ENCODE data around the gene PLEKHM3. TPM values are rescaled to one million over a fixed set of nuclear protein-coding genes. Genes with fewer than 3 reads are reported as not detected.

PLEKHM3 gene
- total RNA-seq, 4 donors from 2014 or later, result 19.1 to 26.5 (median 24.0) TPM

GRCh38 chr2:207819021-207819797, 206.1 kb downstream of the PLEKHM3 start:
- 17 to 52% methylated on average over 4 to 10 of the region's 10 CpGs for WGBS, 2 donors (ENCODE audit: low coverage in 1 of 2)
- intact Hi-C loops (cut with DNase I; ENCODE audit: low total_unique reads), result no loop called here
- TF ChIP-seq EP300 (IDR thresholded peaks at IDR 0.05; ENCODE audit: low read depth) (no peak), POLR2AphosphoS5 (IDR thresholded peaks at IDR 0.05) (no peak), POLR2A (IDR thresholded peaks at IDR 0.05) (no peak), CTCF (IDR thresholded peaks at IDR 0.05) (no peak)
- Histone ChIP-seq H3K9me3 (no peaks in the 10 kb centered on the region), H3K4me3 (no peak overlapping the region), H3K27me3 (no peaks in the 10 kb centered on the region), H3K36me3 (no peaks in the 10 kb centered on the region), H3K4me1 (peaks cover 5 to 44% (median 23%) of the 10 kb centered on the region in 4 donors), H3K27ac (peak overlapping the region; percentile 85 to 91 (median 88))
- no peak for DNase-seq
- in situ Hi-C loops (cut with MboI; ENCODE audit: low pct_ligation_motif_present in 1 of 4, low pct_unique_long_range_greater_than_20kb in 1 of 4, low sequenced_read_pairs in 3 of 4), result no loop called here

- in situ Hi-C loops (cut with MboI; ENCODE audit: low pct_ligation_motif_present in 1 of 4, low pct_unique_long_range_greater_than_20kb in 1 of 4, low sequenced_read_pairs in 3 of 4), result no loop called here
- TF ChIP-seq EP300 (IDR thresholded peaks at IDR 0.05; ENCODE audit: low read depth) (no peak), CTCF (IDR thresholded peaks at IDR 0.05) (no peak), POLR2AphosphoS5 (IDR thresholded peaks at IDR 0.05) (no peak), POLR2A (IDR thresholded peaks at IDR 0.05) (no peak)
- no peaks in the 10 kb centered on the region for H3K27me3 ChIP-seq
- peak overlapping the region; percentile 85 to 91 (median 88) for H3K27ac ChIP-seq
- H3K9me3 ChIP-seq, result no peaks in the 10 kb centered on the region
- H3K4me3 ChIP-seq, result no peak overlapping the region
- no peaks in the 10 kb centered on the region for H3K36me3 ChIP-seq
- H3K4me1 ChIP-seq, result peaks cover 11 to 58% (median 29%) of the 10 kb centered on the region in 4 donors
- 70 to 81% methylated on average over 1 to 5 of the region's 5 CpGs for WGBS, 2 donors (ENCODE audit: low coverage in 1 of 2)
- DNase-seq, result no peak
- intact Hi-C loops (cut with DNase I; ENCODE audit: low total_unique reads), result no loop called here
Measured at GRCh38 chr2:207816546-207816945, 208.8 kb downstream of the PLEKHM3 start.

GRCh38 chr2:207815254-207815653, 210.1 kb downstream of the PLEKHM3 start:
- Histone ChIP-seq H3K4me3 (no peak overlapping the region), H3K27me3 (no peaks in the 10 kb centered on the region), H3K36me3 (no peaks in the 10 kb centered on the region), H3K9me3 (no peaks in the 10 kb centered on the region), H3K4me1 (peaks cover 11 to 55% (median 29%) of the 10 kb centered on the region in 4 donors), H3K27ac (no peak overlapping the region)
- WGBS, 2 donors (ENCODE audit: low coverage in 1 of 2), result 67 to 89% methylated on average over 1 to 3 of the region's 3 CpGs
- TF ChIP-seq POLR2AphosphoS5 (IDR thresholded peaks at IDR 0.05), result no peak
- no peak for TF ChIP-seq EP300 (IDR thresholded peaks at IDR 0.05; ENCODE audit: low read depth)
- no peak for TF ChIP-seq POLR2A (IDR thresholded peaks at IDR 0.05)
- no peak for TF ChIP-seq CTCF (IDR thresholded peaks at IDR 0.05)
- DNase-seq, result no peak
- intact Hi-C loops (cut with DNase I; ENCODE audit: low total_unique reads) (no loop called here), in situ Hi-C loops (cut with MboI; ENCODE audit: low pct_ligation_motif_present in 1 of 4, low pct_unique_long_range_greater_than_20kb in 1 of 4, low sequenced_read_pairs in 3 of 4) (no loop called here)

GRCh38 chr2:207813942-207814341, 211.4 kb downstream of the PLEKHM3 start:
- Histone ChIP-seq H3K4me3 (no peak overlapping the region), H3K36me3 (no peaks in the 10 kb centered on the region), H3K9me3 (no peaks in the 10 kb centered on the region), H3K27ac (no peak overlapping the region), H3K27me3 (no peaks in the 10 kb centered on the region), H3K4me1 (peaks cover 11 to 52% (median 22%) of the 10 kb centered on the region in 4 donors)
- no peak for TF ChIP-seq POLR2AphosphoS5 (IDR thresholded peaks at IDR 0.05)
- no peak for DNase-seq
- in situ Hi-C loops (cut with MboI; ENCODE audit: low pct_ligation_motif_present in 1 of 4, low pct_unique_long_range_greater_than_20kb in 1 of 4, low sequenced_read_pairs in 3 of 4) (no loop called here), intact Hi-C loops (cut with DNase I; ENCODE audit: low total_unique reads) (no loop called here)
- WGBS, 2 donors (ENCODE audit: low coverage in 1 of 2), result 85 to 95% methylated on average over 2 to 6 of the region's 6 CpGs

All from transverse colon (tissue), 4 donors.